ENCODE results near the gene SARDH. TPM values are rescaled to one million over a fixed set of nuclear protein-coding genes. Genes with fewer than 3 reads are reported as not detected.

The SARDH gene
- total RNA-seq, 1 donor: 0.18 TPM

DNA sequence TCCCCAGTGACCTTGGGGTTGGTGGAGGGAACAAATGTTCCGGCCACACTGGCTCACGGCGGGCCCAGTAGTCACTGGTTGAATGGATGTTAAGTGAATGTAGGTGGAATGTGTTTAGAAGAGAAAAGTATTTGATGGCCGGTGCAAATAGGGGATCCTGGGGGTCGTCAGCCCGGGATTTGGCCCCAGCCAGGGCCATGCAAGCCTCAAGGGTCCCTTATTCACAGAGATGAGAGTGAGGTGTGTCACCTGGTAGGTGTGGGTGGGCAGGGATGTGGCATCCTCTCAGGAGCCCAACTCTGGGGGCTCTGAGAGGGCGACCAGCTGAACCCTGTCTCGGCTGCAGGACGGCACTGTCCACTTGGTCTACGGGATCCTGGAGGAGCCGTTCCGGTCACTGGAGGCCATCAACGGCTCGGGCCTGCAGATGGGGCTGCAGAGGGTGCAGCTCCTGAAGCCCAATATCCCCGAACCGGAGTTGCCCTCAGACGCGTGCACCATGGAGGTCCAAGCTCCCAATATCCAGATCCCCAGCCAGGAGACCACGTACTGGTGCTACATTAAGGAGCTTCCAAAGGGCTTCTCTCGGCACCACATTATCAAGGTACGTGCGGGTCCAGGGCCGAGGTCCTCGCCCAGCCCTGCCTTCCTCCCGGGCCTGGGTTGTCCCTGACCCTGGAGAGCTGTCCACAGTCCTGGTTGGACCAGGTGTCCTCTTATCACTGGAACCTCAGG is 96.1 kb downstream of the SARDH start:
- H3K4me3 ChIP-seq (ENCODE audit: low read depth, low read length): no peak overlapping the region
- no peak for DNase-seq (ENCODE audit: low read depth)
- TF ChIP-seq, protein P1, sequence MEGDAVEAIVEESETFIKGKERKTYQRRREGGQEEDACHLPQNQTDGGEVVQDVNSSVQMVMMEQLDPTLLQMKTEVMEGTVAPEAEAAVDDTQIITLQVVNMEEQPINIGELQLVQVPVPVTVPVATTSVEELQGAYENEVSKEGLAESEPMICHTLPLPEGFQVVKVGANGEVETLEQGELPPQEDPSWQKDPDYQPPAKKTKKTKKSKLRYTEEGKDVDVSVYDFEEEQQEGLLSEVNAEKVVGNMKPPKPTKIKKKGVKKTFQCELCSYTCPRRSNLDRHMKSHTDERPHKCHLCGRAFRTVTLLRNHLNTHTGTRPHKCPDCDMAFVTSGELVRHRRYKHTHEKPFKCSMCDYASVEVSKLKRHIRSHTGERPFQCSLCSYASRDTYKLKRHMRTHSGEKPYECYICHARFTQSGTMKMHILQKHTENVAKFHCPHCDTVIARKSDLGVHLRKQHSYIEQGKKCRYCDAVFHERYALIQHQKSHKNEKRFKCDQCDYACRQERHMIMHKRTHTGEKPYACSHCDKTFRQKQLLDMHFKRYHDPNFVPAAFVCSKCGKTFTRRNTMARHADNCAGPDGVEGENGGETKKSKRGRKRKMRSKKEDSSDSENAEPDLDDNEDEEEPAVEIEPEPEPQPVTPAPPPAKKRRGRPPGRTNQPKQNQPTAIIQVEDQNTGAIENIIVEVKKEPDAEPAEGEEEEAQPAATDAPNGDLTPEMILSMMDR (IDR thresholded peaks at IDR 0.05; ENCODE audit: insufficient read depth, low read length): no peak

DNA sequence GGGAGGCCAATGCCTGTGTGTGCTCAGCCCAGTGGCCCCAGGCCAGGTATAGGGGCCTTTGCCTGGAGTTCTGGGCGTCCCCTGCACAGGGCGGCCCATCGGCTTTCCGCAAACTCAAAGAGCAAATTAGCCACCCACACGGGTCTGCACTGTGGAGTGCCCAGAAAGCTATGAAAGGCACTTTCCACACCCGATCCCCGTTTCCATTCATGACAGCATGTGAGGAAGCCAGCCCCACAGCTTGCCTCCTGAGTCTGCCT is 96.8 kb downstream of the SARDH start:
- no peak overlapping the region for H3K4me3 ChIP-seq (ENCODE audit: low read depth, low read length)
- TF ChIP-seq, protein P1 (IDR thresholded peaks at IDR 0.05; ENCODE audit: insufficient read depth, low read length): no peak
- DNase-seq (ENCODE audit: low read depth): no peak

DNA sequence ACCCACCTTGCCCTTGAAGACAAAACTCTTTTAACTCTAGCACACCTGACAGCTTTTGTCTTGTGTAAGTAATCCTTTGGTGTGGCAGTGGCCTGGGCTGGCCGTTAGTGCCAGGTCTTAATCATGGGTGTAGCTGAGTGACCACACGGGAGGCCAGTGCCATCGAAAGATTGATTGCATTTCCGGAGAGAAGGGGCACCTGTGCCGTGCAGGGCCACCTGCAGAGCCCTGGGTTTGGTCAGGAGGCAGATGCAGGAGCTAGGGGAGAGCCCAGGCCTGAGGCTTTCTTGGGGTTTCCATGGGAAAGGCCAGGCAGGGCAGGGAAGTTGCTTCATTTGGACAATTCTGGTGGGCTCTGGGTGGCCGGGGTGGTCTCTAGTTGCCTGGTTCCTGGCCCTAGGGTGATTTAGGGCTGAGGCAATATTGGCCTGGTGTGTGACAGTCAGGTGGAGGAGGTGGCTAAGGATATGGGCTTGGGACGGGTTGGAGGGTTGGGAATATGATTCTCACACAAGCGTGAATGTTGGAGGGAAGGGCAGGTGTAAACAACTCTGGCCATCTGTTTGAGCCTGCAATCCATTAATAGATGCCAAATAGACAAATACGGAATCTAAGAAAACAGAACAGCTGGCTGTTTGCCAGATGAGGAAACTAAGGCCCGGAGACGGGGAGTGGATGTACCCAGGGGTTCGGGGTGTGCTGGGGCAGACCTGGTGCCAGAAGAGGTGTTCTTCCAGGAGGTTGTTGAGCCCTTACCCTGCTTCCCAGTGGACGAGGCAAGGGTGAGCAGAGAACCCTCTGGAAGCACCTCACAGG is 97.4 kb downstream of the SARDH start:
- DNase-seq (ENCODE audit: low read depth): no peak
- TF ChIP-seq, protein P1 (IDR thresholded peaks at IDR 0.05; ENCODE audit: insufficient read depth, low read length): no peak
- H3K4me3 ChIP-seq (ENCODE audit: low read depth, low read length): no peak overlapping the region

DNA sequence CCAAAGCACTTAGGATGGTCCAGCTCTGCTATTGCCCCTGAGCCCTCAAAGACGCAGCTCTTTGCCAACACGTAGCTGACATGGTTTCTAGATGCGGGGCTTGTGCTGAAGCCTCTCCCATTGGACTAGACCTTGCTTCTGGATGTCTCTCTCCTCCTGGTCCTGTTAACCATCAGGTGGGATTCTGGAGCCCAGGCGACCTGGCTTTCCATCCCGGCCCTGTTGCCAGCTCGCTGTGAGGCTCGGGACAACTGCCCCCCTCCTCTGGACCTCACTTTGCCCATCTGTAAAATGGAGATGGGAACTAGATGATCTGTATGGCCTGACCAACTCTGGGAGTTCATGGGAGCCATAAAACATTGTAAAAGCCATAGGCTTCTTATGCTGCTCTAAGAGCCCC is 98.0 kb downstream of the SARDH start:
- TF ChIP-seq, protein P1 (IDR thresholded peaks at IDR 0.05; ENCODE audit: insufficient read depth, low read length): no peak
- no peak for DNase-seq (ENCODE audit: low read depth)
- H3K4me3 ChIP-seq (ENCODE audit: low read depth, low read length): no peak overlapping the region

DNA sequence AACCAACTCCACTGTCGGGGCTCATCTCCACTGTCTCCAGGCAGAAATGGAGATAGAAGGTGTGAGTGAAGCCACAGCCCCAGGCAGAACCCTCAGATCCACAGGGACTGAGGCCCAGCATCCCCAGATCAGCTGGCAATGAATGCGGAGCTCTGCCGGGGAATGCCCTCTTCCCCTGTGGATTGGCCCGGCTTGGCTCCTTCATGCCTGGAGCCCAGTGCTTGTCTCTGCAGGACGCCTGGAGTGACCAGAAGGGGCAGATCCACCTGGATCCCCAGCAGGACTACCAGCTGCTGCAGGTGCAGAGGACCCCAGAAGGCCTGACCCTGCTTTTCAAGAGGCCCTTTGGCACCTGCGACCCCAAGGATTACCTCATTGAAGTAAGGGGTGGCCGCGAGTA is 98.5 kb downstream of the SARDH start:
- no peak for DNase-seq (ENCODE audit: low read depth)
- TF ChIP-seq, protein P1 (IDR thresholded peaks at IDR 0.05; ENCODE audit: insufficient read depth, low read length): no peak

DNA sequence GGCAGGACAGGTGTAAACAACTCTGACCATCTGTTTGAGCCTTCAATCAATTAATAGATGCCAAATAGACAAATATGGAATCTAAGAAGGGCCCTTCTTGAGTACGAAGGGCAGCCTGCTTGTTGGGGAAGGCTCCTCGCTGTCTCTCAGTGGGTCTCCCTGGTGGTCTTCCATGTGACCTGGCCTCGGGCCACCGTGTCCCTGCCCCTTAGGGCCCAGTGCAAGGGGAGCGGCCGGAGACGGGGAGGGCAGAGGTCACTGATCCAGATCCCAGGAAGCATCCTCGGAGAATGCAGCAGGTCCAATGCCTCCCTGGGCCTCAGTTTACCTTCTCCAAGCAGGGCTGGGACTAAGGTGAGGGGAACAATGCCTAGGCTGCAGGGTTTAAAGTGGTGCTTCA is 99.4 kb downstream of the SARDH start:
- TF ChIP-seq, protein P1 (IDR thresholded peaks at IDR 0.05; ENCODE audit: insufficient read depth, low read length): no peak
- no peak overlapping the region for H3K4me3 ChIP-seq (ENCODE audit: low read depth, low read length)
- no peak for DNase-seq (ENCODE audit: low read depth)

More for the DNA sequence above, 98.5 kb downstream of the SARDH start:
- H3K4me3 ChIP-seq (ENCODE audit: low read depth, low read length): no peak overlapping the region
